Smooth muscle cell of the brain vasculature (primary cell): ENCODE data around the gene CFAP97D2.

ENCODE experiments used
- DNase-seq: peaks from one replicate; pipeline ENCODE4 v3.0.0-alpha.2; 2012; ENCODE audit warnings: low read depth, low spot score

The CFAP97D2 gene

DNA sequence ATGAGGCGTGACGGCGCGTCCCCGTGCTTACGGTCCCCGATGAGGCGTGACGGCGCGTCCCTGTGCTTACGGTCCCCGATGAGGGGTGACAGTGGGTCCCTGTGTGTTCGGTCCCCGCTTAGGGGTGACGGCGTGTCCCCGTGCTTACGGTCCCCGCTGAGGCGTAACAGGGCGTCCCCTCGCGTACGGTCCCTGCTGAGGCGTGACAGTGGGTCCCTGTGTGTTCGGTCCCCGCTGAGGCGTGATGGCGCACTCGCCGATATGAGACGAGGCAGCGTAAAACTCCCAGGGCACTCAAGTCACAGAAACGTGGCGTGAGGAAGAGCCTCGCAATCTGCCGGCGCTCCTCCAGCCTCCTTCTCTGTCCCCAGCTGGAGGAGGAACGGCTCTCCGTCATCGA is 20.9 kb downstream of the CFAP97D2 start:
- DNase-seq, result no peak

DNA sequence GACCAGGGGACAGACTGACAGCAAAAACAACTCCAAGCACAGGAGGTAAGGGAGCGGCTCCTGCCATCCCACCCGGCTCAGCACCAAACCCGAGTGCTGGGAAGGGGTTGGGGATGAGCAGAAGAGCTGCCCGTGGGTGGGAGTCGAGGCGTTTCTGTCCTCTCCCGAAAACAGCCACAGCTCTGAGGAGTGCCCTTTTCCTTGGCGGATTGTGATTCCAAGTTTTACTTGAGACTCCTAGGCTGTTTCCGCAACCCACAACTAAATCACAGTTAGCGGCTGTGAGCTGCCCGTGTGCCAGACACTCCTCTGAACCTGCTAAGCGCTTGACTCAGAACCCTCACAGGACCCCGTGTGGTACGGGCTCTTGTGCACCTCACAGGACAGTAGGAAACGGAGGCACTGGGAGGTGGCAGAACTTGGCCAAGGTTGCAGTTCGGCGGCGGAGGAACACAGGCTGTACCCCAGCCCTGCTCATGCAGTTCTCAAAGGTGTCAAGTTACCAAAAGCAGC is 21.4 kb downstream of the CFAP97D2 start:
- DNase-seq, result peak; percentile 21

DNA sequence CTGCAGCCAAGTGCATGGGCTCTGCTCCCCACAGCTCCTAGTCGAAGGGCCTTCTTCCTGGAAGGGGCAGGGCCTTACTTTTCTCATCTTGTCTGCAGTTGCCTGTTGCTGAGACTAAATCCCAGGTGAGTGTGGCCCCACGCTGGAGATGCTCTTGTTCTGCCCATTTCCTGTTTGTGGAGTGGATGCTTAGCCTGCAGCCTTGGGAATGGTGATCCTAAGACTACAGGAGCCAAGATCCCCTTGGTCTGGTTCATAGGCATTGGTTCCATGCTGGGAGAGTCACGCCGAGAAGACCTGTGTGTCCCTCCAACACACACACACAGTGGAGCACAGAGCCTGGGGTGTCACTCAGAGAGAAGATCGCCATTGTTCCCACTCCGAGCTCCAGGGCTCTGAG is 23.5 kb downstream of the CFAP97D2 start:
- no peak for DNase-seq

DNA sequence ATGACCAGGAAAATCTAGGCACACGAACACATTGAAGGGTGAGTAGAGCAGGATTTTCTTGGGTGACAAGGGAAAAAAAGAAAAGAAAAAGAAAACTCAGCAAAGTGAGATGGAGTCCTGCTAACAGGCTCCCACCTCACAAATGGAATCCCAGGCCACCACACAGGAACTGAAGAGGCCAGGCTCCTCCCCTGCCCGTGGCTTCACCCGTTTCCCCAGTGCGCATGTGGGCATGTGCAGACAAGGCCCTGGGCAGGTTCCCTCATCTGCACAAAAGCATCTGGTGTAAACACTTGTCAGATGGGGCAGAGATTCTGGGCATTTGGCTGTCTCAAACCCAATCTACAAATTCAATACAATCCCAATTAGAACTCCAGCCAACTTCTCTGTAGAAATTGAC is 24.5 kb downstream of the CFAP97D2 start:
- DNase-seq, result no peak

DNA sequence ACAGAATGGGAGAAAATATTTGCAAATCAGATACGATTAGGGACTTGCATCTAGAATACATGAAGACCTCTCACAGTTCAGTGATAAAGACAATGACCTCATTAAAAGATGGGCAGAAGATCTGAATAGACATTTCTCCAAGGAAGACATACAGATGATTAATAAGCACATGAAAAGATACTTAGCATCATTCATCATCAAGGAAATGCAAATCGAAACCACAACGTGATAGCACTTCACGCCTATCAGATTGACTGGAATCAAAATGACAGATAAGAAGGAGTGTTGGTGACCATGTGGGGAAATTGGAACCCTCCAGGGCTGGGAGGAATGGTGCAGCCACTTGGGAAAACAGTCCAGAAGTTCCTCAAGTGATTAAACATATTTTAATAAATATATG is 25.8 kb downstream of the CFAP97D2 start:
- no peak for DNase-seq

DNA sequence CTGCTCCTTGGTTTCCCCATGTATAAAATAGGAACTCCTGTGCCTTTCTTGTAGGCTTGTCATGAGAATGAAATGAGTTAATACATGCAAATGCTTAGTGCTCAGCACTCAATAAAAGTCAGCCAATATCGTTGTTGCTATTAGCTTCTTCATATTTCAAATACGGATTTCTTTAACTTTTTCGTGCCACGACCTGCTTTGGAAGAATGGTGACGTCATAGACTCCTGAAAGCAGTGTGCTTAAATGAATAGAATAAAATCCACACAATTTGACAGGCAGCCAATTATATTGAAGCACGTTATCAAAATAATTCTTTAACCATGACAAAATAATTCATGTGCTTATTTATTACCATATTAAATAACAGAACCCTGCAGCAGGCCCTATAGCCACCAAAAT is 29.1 kb downstream of the CFAP97D2 start:
- DNase-seq, result no peak

DNA sequence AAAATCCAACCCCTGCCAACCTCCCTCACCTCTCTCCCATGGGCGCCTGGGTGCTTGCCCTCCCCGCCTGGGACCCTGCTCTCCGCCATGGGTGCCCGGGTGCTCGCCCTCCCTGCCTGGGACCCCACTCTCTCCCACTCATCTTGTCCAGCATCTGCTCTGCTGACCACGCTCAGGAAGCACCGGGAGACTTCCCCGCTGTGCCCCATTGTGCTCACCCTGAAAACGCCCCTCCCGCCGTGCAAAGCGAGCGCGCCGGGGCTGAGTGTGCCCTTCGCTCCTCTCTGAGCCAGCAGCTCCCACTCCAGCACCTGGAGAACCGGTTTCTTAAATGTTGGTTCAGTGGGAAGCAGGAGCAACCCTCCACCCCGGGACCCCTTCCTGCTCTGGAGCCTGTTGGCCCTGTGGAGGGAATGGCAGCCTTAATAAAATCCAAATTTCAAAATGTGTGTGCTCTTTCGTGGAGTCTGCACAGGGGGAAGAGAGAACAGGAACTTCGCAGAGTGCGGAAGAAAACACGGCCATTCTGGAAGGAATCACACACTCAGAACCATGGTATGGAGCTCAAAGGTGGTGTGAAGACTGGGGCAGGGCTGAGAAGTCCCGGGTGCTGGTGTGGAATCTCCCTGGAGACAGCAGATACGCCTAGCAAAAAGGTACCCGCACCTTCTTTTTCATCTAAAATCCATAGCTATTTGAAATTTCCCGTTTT is 32.5 kb downstream of the CFAP97D2 start:
- DNase-seq, result no peak

DNA sequence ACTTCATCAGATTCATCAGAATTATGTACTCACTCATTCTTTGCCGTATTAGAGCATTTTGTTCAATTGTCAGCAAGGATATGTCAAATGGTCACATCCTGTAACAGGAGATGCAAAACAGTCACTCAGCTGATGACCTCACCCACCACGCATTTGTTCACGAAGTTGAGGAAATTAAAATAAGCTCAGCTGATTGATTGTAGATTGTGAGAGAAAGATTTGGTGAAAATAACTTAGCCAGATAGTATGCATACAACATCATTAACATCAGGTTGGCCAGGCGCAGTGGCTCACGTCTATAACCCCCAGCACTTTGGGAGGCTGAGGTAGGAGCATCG is 33.1 kb downstream of the CFAP97D2 start:
- no peak for DNase-seq

DNA sequence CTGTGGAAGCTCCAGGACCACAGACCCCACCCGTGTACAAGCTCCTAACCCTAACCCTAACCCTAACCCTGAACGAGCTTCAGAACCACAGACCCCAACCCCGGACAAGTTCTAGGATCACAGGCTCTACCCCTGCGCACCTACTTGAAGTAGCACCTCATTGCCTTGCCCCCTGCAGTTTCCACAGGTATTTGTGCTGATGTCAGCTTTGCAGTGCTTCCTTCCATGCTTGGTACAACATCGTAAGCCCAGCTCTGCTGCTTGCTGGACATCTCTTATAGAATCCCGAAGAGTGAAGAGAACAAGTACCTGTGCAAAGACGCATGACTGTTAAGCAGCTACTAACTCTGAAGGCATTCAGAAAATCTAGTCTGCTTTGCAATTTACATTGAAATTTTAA is 34.9 kb downstream of the CFAP97D2 start:
- no peak for DNase-seq

DNA sequence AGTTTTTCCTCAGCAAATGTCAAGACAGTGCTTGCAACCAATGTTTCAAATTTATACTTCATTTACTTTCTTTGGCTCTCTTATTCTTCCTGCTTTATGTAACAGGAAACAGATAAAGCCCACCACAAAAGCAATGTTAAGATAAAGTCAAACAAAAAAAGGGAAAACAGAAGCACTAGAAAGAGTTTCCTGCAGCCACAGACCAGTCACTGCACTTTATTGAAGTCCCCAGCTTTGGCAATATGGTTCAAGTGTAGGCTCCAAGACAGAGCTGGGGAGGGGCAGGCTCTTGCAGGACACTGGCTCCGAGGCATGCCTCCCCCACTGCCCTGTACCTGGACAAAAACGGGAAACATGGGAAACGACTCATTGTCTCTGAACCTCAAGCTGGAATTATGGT is 40.3 kb downstream of the CFAP97D2 start:
- no peak for DNase-seq

DNA sequence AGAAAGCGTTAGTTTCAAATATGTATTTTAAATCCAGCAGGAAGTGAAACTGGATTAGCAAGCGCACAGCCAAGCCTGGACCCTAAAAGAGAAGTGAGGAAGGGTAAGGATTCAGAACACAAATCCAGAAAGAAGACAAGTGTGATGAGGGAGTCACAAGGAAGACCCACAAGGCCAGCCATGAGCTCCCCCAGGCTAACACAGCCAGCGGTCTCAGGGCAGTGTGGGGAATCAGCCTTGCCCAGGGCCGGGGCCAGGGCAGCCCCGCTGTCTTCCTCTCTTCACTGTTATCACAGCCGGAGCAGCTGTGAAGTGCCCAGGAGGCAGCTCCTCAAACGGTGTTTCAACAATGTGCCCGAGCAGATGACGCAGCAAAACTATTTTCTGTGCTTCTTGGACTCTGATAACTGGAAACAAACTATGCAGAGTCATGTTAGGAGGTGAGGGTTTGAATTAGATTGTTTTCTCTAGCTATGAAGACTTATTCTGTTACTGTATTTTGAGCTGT is 43.5 kb downstream of the CFAP97D2 start:
- peak; percentile 33 for DNase-seq

DNA sequence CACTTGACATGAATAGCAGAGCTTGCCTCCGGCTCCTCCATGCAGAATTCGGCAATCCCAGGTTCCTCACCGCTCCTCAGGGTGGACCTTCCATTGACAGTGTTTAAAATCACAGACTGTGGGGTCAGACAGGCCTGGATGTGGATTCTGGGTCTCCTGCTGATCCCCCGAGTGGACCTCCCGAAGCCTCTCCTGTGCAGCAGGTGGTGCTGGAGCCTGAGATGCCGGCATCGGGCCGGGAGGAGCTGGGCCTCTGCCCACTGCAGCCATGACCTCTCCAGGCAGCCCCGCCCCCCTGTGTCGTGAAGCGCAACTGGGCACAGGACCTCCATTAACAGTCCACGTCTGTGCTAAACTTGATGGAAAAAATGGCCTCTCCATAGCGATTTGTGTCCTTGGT is 45.1 kb downstream of the CFAP97D2 start:
- DNase-seq, result no peak

DNA sequence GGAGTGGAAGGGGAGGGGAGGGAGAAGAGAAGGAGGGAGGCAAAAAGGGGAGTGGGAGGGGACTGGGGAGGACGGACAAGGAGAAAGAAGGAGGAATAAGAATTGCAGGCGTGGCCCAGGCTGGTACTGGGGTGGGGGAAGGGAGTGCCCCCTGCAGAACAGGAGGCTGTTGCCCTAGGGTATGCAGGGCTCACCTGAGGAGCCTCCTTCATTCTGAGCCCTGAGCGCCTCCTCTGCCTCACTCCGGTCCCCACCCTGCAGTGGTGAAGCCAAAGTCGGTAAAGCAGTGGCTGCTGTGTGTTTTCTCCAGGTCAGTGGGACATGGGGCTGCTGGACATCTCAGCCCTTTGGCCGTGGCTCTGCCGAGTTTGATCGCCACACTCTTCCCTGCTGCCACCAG is 46.6 kb downstream of the CFAP97D2 start:
- DNase-seq, result no peak

DNA sequence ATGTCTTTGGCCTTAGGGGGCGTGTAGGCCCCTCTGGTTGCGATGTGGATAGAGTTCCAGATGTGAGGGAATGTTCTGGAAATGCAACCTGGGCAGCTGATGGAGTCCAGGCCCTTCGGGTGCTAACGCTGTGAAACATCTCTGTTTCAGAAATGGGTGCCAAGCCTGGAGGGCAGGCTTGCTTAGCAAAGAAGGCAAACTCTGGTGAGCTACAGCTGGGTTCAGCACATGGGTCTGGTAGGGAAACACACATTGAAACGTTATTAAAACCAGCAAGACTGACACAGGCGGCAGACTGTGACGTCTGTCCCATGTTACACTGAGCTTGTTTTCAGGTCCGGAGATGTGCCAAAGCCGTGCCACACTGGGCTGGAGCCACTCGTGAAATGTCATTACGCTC is 47.0 kb downstream of the CFAP97D2 start:
- DNase-seq, result no peak

DNA sequence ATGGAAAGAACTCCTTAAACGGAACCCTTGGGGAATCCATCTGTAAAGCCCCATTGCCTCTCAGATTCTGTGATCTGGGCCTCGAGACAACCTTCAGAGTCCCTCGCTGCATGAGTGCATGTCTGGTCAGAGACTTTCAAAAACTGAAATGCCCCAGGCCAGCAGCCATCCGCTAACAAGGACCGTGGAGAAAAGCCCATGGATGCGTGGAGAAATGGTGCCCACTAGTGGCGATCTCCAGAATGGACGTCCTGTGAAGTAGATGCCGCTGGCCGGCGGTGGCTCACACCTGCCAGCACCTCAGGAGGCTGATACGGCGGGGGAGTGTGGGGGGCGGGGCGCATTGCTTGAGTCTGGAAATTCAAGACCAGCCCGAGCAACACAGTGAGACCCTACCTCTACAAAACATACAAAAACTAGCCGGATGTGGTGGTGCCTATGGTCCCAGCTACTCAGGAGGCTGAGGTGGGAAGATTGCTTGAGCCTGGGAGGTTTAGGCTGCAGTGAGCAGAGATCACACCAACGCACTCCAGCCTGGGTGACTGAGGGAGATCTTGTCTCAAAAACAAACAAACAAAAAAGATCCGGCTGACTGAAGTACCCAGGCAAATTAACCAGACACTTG is 47.8 kb downstream of the CFAP97D2 start:
- peak; percentile 60 for DNase-seq

DNA sequence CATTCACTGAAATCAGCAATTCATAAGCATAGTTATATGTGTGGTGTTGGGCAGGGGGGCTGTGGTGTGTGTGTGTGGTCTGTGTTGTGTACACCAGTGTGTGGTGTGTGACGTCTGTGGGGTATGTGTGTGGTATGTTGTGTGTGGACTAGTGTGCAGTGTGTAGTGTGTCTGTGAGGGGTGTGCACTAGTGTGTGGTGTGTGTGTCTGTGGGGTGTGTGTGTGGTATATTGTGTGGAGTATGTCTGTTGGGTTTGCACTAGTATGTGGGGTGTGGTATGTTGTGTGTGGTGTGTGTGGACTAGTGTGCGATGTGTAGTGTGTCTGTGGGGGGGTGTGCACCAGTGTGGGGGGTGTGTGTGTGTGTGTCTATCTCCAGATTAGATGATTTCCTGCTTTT is 48.5 kb downstream of the CFAP97D2 start:
- DNase-seq, result no peak

DNA sequence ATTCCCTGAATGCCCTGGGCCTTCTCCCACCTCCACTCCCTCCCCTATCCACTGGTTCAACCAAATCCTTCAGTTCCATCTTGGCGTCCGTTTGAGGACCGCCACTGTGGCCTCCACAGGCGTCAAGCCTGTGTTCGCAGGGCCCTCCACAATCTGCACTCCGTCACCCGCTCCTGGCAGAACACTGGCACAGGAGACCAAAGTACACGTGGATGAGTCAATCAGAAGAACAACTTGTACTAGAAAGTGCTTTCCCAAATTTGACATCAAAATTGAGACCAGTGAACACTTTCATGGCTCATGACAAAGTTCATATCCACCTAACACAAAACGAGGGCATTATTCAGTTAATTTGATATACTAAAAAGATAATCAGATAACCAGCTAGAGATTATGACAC is 49.1 kb downstream of the CFAP97D2 start:
- no peak for DNase-seq

DNA sequence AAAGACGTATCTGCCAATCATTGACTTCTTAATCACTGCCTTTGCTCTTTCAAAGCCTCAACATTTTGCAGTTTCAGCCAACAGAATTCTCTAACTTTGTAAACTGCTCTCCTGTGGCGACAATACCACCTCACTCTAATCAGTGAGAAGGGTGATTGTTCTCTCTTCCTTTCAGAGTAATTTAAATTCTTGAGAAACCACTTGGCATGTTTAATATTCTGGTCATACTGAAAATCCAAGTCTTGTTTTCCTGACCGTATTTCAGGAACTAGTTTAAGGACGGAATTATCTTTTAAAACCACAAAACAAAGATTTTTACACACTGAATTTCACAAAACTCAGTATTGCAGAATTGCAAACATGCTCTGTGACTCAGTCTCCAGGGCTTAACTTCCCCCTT is 50.4 kb downstream of the CFAP97D2 start:
- no peak for DNase-seq

DNA sequence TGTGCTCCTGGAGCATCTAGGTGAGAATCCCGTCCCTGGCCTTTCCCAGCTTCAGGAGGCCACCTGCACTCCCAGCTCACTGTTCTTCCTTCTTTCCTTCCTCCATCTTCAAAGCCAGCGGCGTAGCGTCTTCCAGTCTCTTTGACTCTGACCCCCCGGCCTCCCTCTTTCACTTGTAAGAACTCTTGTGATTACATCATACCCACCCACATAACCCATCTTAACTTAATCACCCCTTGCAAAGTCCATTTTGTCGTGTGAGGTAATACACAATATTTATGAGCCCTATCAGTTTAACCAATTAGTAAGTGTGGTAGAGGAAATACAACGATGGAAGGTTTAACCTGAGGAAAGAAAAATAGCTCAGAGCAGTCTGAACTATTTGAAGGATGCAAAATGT is 51.1 kb downstream of the CFAP97D2 start:
- DNase-seq, result no peak

DNA sequence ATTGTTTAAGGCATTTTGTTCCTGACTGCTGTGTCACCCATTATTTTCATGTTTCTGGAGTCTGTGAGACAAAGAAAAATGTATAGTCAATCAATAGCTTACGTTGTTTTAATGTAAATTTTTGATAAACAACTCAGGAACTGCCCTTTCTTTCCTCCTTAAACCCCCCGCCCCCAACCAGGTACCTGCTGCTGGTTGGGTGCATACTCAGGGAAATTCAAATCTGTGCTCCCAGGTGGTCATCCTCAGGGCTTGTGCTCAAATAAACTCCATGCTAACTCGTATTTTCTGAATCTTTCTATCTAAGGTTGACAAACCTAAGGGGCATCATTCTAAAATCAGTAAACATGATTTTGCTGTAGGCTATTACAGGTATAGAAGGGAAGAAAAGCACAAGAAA is 51.5 kb downstream of the CFAP97D2 start:
- no peak for DNase-seq

DNA sequence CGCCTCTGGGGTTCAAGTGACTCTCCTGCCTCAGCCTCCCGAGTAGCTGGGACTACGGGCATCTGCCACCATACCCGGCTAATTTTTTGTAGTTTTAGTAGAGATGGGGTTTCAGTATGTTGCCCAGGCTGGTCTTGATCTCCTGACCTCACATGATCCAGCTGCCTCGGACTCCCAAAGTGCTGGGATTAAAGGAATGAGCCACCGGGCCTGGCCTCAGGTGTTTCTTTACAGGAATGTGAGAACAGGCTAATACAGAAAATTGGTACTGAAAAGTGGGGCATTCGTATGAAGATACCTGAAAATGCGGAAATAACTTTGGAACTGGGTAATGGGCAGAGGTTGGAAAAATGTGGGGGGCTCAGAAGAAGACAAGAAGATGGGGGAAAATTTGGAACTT is 52.8 kb downstream of the CFAP97D2 start:
- no peak for DNase-seq

DNA sequence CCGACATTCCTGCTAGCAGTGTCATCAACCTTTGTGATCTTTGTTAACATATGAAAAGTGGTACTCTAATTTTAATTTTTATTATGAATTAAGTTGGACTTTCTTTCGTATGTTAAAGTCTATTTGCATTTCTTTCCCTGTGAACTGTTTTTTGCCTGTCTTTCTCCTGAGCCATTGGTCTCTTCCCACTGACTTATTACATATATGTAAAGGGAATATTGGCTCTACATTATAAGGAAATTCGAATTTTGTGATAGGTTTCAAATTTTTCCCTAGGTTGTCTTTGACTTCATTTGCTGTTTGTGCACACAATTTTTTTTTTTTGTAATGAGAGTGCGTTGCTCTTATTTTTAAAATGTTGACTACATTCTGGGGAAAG is 55.2 kb downstream of the CFAP97D2 start:
- no peak for DNase-seq

DNA sequence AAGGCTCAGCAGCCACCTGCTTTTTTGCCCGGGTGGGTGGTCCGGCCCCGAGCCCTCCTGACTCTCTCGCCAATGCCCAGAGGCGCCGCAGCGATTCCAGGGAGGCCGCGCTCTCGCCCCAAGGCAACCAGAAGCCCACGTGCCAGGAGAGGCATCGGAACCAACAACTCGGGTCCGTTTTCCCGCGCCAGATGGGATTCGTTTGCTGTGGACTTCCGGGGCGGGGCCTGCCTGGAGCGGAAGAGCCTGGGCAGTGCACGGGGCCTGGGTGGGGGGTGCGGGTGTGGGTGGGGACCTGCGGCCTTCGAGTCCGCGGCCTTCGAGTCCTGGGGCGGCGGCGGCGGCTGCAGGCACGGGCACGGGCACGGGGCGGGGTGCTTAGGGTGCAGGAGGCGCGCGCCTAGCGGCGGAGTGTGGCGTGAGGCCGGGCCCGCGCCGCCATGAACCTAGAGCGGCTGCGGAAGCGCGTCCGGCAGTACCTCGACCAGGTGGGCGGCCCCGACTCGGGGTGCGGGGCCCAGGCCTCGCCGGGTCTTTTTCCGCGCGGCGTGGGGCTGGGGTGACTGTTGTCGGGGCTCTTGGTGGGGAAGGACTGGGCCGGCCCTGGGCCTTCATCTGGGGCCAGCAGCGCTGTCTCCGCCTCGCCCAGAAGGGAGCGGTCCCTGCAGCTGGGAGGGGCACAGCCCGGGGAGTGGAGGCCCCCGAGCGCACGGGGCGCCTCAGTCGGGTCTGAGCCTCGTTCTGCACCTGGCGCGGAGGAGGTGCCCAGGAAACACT is 55.8 kb downstream of the CFAP97D2 start, which contains the start of gene CDC16:
TSS of gene CDC16 (plus strand) at position 253 of the 777 bp plus-strand sequence. CDS start at position 441, 188 bp downstream.
- DNase-seq, result peak; percentile 67
